ENCODE results near the gene SFRP5.

SFRP5 gene

GRCh38 chr10:97770255-97770654, 1.5 kb downstream of the SFRP5 start:
- ChIA-PET CTCF (interaction anchor here (0.8 to 3.8 kb wide), 2 partner anchors 11 to 22 kb away, joined by 5 to 16 read pairs; no protein-coding TSS in a partner anchor), POLR2A (no interaction called here)
- no peak overlapping the region for H3K4me3 ChIP-seq (ENCODE audit: low read depth, low read length)
- no peak for DNase-seq (ENCODE audit: low read depth, low spot score)
- TF ChIP-seq, protein P1, sequence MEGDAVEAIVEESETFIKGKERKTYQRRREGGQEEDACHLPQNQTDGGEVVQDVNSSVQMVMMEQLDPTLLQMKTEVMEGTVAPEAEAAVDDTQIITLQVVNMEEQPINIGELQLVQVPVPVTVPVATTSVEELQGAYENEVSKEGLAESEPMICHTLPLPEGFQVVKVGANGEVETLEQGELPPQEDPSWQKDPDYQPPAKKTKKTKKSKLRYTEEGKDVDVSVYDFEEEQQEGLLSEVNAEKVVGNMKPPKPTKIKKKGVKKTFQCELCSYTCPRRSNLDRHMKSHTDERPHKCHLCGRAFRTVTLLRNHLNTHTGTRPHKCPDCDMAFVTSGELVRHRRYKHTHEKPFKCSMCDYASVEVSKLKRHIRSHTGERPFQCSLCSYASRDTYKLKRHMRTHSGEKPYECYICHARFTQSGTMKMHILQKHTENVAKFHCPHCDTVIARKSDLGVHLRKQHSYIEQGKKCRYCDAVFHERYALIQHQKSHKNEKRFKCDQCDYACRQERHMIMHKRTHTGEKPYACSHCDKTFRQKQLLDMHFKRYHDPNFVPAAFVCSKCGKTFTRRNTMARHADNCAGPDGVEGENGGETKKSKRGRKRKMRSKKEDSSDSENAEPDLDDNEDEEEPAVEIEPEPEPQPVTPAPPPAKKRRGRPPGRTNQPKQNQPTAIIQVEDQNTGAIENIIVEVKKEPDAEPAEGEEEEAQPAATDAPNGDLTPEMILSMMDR (IDR thresholded peaks at IDR 0.05; ENCODE audit: insufficient read depth, low read length, missing control alignments): no peak

DNA sequence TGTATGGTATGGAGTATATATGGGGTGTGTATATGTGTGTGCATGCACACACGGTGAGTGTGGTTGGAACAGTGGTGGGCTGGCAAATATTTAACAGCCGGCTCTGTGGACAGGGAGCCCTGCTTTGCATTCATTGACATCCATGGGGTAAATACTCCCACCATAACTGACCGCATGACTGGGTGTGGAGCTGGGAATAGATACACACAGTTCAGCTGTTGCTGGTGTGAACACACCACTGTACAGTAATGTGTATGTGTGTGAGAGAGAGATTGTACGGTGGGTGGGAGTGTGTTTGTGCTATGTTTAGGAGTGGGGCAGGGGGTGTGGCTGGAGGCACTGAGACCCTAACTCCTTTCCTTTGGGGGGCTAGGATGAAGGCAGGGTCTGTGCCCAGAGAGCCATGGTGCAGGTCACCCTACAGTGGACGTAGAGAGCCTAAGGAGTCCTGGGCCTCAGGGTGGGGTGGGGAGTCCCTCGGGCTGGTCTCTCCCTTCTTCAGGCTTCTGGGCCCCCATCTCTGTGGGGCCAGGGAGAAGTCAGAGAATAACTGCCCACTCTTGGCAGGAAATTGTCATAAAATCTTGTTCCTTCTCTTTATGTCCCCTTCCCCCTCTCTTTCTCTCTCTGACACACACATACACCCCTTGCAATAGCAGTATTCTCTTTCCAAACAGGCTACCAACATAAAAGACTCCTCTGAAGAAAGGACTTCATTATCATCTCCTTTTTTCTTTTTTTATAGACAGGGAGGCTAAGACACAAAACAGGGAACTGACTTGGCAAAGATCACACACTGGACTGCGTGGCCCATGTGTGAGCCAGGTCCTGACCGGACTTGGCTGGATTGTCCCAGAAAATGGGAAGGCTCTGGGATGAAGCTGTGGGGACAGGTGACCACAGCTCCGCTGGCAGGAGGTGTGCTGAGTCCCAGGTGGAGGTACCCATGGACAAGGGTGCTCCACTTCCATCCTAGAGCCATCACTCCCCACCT, 3.2 kb downstream of the SFRP5 start:
- no peak overlapping the region for H3K4me3 ChIP-seq (ENCODE audit: low read depth, low read length)
- TF ChIP-seq, protein P1 (IDR thresholded peaks at IDR 0.05; ENCODE audit: insufficient read depth, low read length, missing control alignments): no peak
- CTCF ChIA-PET: interaction anchor here (1.2 to 1.6 kb wide), 3 partner anchors 8 to 101 kb away, joined by 3 to 5 read pairs (median 4); no protein-coding TSS in a partner anchor
- no peak for DNase-seq (ENCODE audit: low read depth, low spot score)
- POLR2A ChIA-PET: no interaction called here

GRCh38 chr10:97766996-97767924, 4.5 kb downstream of the SFRP5 start:
- H3K4me3 ChIP-seq (ENCODE audit: low read depth, low read length): no peak overlapping the region
- ChIA-PET POLR2A (no interaction called here), CTCF (interaction anchor here (1.1 to 1.6 kb wide), 4 partner anchors 7 to 103 kb away, joined by 3 to 5 read pairs (median 4); no protein-coding TSS in a partner anchor)
- DNase-seq (ENCODE audit: low read depth, low spot score): no peak
- TF ChIP-seq, protein P1 (IDR thresholded peaks at IDR 0.05; ENCODE audit: insufficient read depth, low read length, missing control alignments): no peak

DNA sequence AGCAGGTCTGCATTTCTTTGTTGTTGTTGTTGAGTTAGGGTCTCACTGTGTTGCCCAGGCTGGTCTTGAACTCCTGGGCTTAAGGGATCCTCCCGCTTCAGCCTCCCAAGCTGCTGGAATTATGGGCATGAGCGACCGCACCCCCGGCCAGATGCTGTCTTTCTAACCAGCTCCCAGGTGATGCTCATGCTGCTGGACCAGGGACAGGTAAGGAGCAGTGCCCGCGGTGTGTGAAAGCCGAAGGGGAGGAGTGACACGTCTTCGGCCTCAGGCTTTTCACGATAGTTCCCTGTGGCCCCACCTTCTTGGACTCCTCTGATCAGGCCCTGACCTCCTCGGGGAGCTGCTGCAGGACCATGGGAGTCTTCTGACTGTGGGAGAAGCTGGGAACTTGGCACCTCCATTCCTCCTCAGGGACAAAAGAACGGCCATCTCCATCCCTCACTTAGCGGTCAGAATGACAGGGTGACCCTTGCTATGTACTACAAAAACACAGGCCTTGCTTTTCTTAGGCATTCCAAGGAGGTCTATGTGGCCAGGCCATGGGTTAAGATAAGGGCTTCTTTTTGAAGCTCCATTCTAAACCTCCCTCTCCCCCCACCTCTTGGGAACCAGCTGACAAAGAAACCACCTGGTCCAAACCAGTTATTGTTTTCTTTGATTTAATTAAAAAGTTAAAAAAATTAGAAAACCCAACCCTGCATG, 5.5 kb downstream of the SFRP5 start:
- H3K4me3 ChIP-seq (ENCODE audit: low read depth, low read length): no peak overlapping the region
- ChIA-PET CTCF (interaction anchor here (1.0 to 2.6 kb wide), 4 partner anchors 7 to 105 kb away, joined by 3 to 11 read pairs (median 3); no protein-coding TSS in a partner anchor), POLR2A (no interaction called here)
- no peak for DNase-seq (ENCODE audit: low read depth, low spot score)
- TF ChIP-seq, protein P1 (IDR thresholded peaks at IDR 0.05; ENCODE audit: insufficient read depth, low read length, missing control alignments): no peak

DNA sequence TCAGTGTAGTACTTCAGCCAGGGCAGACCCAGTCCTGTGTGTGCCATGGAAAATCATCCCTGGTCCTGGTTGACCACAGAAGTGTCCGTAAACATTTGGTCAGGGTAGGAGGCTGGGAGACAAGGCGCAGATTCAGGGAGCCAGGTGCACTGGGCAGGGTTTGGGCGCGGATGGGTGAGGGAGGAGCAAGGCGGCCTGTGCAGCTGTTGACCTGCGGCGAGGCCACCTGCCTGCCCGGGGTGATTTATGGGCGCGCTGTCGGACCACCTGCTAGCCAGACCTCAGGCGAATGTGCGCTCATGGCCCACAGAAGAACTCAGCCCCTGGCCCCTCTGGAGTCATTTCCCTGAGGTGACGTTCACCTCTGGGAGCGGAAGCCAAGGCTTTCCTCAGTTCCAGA, 6.6 kb downstream of the SFRP5 start:
- CTCF ChIA-PET: interaction anchor here (0.6 to 2.6 kb wide), 2 partner anchors 27 to 104 kb away, joined by 3 to 11 read pairs; no protein-coding TSS in a partner anchor
- no peak overlapping the region for H3K4me3 ChIP-seq (ENCODE audit: low read depth, low read length)
- POLR2A ChIA-PET: no interaction called here
- DNase-seq (ENCODE audit: low read depth, low spot score): no peak
- TF ChIP-seq, protein P1 (IDR thresholded peaks at IDR 0.05; ENCODE audit: insufficient read depth, low read length, missing control alignments): no peak

All from AG04449 (cell line).